Retinal pigment epithelial cell (primary cell): ENCODE data around the gene NIPAL3.
"Not testable (repeated sequence)": the region's sequence is repeated elsewhere in the genome, so short reads cannot be mapped to it uniquely, and the experiment has no call there.

Experiments
- DNase-seq: peaks from one replicate; pipeline ENCODE4 v3.0.0-alpha.2; 2010; ENCODE audit warnings: low read depth
- H3K4me3 ChIP-seq: 2 replicates; pipeline ENCODE4 v1.5.1; 2011; ENCODE audit warnings: mild to moderate bottlenecking, low read length, control low read depth, moderate library complexity
- CTCF ChIP-seq: conservative IDR thresholded peaks from 2 replicates; pipeline ENCODE4 v1.5.1; 2011; ENCODE audit warnings: low read depth, low read length, control low read depth, inconsistent platforms

The NIPAL3 gene

GRCh38 chr1:24489674-24490073, 74.1 kb downstream of the NIPAL3 start:
- no peak for TF ChIP-seq CTCF
- H3K4me3 ChIP-seq, result no peak overlapping the region
- DNase-seq, result no peak

- TF ChIP-seq CTCF, result no peak
- H3K4me3 ChIP-seq, result no peak overlapping the region
- DNase-seq, result no peak
Observed at GRCh38 chr1:24490101-24490781, 74.6 kb downstream of the NIPAL3 start.

GRCh38 chr1:24491577-24492360, 76.2 kb downstream of the NIPAL3 start:
- TF ChIP-seq CTCF, result no peak
- DNase-seq, result no peak
- no peak overlapping the region for H3K4me3 ChIP-seq

- DNase-seq, H3K4me3 ChIP-seq: not testable (repeated sequence)
Observed at GRCh38 chr1:24492935-24493334, 77.3 kb downstream of the NIPAL3 start.

GRCh38 chr1:24493785-24494184, 78.2 kb downstream of the NIPAL3 start:
- no peak for TF ChIP-seq CTCF

GRCh38 chr1:24498589-24498988, 83.0 kb downstream of the NIPAL3 start:
- TF ChIP-seq CTCF, result no peak
- DNase-seq, result no peak
- H3K4me3 ChIP-seq, result no peak overlapping the region

More at GRCh38 chr1:24493785-24494184, 78.2 kb downstream of the NIPAL3 start:
- H3K4me3 ChIP-seq, result no peak overlapping the region
- DNase-seq, result no peak

- DNase-seq, result no peak
- no peak for TF ChIP-seq CTCF
- H3K4me3 ChIP-seq, result no peak overlapping the region
Observed at GRCh38 chr1:24500448-24501048, 84.9 kb downstream of the NIPAL3 start.
